Thymus (tissue), 11 donors: ENCODE results near the gene ATP4B. TPM values are rescaled to one million over a fixed set of nuclear protein-coding genes. Genes with fewer than 3 reads are reported as not detected.
A peak's percentile ranks its signal among the peaks of the same experiment; 100 is the strongest.

ENCODE experiments used
- DNase-seq, 9 donors: peaks; one replicate each; pipeline ENCODE4 v3.0.0-alpha.2; 2013; ENCODE audit warnings: low spot score in 9 of 9, low read depth in 6 of 9, missing footprints in 1 of 9
- H3K27ac ChIP-seq, 2 donors: one replicate each; pipeline ENCODE4 v1.5.1; 2013; ENCODE audit warnings: control low read depth in 1 of 2, low read depth in 1 of 2, low read length in 1 of 2, mild to moderate bottlenecking in 1 of 2, moderate library complexity in 1 of 2
- H3K27me3 ChIP-seq, 2 donors: one replicate each; pipeline ENCODE4 v1.5.1; 2013; ENCODE audit warnings: low read length in 1 of 2; ENCODE audit not compliant: control insufficient read depth in 2 of 2, insufficient read depth in 1 of 2
- H3K36me3 ChIP-seq, 2 donors: one replicate each; pipeline ENCODE4 v1.5.1; 2013; ENCODE audit warnings: low read length in 1 of 2, mild to moderate bottlenecking in 1 of 2, moderate library complexity in 1 of 2; ENCODE audit not compliant: control insufficient read depth in 2 of 2, insufficient read depth in 2 of 2
- H3K4me1 ChIP-seq, 2 donors: one replicate each; pipeline ENCODE4 v1.5.1; 2013; ENCODE audit warnings: low read length in 2 of 2; ENCODE audit not compliant: control insufficient read depth in 2 of 2, insufficient read depth in 2 of 2
- H3K4me3 ChIP-seq, 2 donors: one replicate each; pipeline ENCODE4 v1.5.1; 2013; ENCODE audit warnings: low read length in 2 of 2, control low read depth in 1 of 2, mild to moderate bottlenecking in 1 of 2
- H3K9me3 ChIP-seq, 2 donors: one replicate each; pipeline ENCODE4 v1.5.1; 2013; ENCODE audit warnings: low read length in 1 of 2, mild to moderate bottlenecking in 1 of 2; ENCODE audit not compliant: control insufficient read depth in 2 of 2, insufficient read depth in 1 of 2
- WGBS: extraction: QIAGEN DNeasy Blood & Tissue Kit; methylation state at CpG from one replicate; pipeline ENCODE4 v1.1.7; 2013; 5-methylcytosine and 5-hydroxymethylcytosine counted together
- polyA plus RNA-seq: library from polyadenylated mRNA; stranded (reverse); fragments of 200-250 nt; gene quantifications from one replicate; pipeline ENCODE4 v1.2.3, GENCODE V29; 2013
- total RNA-seq: library from RNA; stranded (reverse); fragments of 120-200 nt; gene quantifications from one replicate; pipeline ENCODE4 v1.2.4, GENCODE V29; 2013
- donor health status: healthy.

Gene ATP4B
- total and polyA plus RNA-seq, 2 donors: 0.34 to 0.38 TPM

DNA sequence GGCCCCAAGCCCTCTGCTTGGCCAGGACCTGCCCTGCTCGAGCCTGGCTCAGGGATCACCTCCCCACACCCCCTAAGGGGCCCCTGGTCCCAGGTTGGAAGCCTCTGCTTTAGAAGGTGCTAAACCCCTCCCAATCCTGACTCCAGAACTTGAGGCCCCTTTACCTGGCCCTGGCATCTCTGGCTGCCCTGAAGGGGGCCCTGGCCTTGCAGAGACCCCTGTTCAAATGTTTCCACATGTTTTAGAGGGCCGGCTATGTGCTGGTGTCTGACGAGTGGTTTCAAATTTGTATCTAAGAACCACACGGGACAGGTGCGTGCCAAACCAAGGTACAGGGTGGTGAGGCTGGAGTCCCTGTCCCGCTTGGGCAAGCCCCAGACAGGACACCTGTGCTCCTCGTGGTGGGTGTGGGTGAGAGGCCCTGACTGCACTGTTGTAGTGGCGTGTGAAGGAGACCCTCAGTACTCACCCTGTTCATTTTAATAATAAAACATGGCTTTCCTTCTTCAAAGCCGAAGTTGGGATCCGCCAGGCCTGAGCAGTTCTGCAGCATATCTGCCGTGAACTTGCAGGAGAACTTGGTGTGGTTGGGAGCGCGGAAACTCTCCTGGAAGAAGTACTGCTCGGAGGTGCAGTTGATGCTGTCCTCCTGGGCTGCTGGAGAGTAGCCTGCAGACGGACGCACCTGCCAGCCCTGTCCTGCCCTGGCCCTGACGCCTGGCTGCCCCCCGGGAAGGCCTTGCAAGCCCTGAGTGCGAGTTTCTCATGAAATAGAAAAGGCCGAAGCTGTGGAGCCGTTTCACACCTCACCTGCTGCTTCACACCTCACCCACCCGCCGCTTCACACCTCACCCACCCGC, 5.4 kb downstream of the ATP4B start:
- Histone ChIP-seq H3K36me3 (no peaks in the 10 kb centered on the region), H3K27ac (no peak overlapping the region), H3K27me3 (no peaks in the 10 kb centered on the region), H3K4me1 (peaks cover 0 to 4% of the 10 kb centered on the region in 2 donors), H3K9me3 (no peaks in the 10 kb centered on the region), H3K4me3 (no peak overlapping the region)
- WGBS: 96% methylated on average over 24 of the region's 24 CpGs
- no peak for DNase-seq

DNA sequence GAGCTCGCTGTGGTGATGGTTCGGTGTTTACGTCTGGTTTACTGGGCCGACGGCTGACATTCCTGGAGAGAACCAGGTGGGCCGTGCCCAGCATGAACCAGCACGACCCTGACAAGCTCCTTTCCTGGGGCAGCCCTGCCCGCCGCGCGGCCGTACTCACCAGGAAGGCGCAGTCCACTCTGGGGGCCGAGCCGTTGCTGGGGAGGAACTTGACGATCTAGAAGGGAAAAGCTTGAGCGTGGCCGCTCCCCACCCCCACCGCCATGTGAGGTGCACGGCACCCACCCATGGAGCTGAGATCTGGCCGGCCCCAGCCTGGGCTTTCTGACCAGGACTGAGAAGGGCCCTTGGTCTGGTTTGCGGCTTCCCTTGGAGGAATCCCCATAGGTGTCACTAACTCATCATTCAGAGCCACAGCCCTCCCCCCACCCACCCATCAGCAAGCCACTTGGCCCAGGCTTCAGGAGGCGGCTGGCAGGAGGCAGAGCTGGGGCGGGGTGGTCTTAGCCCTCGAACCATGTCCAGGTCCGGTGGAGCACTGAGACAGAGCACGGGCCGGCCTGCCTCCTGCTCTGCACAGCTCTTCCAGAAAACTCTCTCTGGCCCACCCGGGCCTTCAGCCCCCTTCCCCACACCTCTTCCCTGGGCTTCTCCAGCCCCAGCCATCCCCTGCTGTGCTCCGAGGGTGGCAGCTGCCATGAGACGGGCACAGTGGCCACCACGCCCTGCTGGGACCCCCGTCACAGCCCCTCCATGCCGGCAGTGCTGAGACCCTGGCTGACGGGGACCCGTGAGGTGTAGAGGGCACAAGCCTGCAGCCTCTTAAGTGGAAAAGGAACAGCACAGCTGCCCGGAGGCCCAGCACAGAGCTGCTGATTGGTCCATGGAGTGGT, 6.2 kb downstream of the ATP4B start:
- H3K27me3 ChIP-seq: no peaks in the 10 kb centered on the region
- no peaks in the 10 kb centered on the region for H3K36me3 ChIP-seq
- no peaks in the 10 kb centered on the region for H3K9me3 ChIP-seq
- H3K4me3 ChIP-seq: no peak overlapping the region
- DNase-seq: no peak
- H3K27ac ChIP-seq: no peak overlapping the region
- whole genome bisulfite sequencing: 98% methylated on average over 37 of the region's 37 CpGs
- H3K4me1 ChIP-seq: peaks cover 0 to 10% of the 10 kb centered on the region in 2 donors

DNA sequence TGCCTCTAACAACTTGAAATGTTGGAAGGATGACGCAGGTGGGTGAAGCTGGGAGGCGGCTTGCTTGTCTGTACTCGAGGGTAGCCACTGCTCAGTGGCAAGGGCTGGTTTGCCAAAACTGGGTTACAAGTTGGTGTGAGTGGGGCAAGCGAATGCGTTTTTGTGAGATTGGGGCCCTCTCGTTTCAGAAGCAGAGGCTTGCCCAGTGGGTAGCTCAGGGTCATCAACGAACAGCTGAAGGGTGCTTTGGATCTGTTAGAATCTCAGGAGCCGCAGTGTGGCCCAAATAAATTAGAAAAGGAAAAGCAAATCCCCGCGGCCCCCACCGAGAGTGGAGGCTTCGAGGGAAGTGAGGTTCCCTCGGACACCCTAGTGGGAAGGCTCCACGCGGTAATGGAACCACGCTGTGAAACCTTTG, 7.3 kb downstream of the ATP4B start:
- H3K27ac ChIP-seq: no peak overlapping the region
- WGBS: 97% methylated on average over 16 of the region's 16 CpGs

DNA sequence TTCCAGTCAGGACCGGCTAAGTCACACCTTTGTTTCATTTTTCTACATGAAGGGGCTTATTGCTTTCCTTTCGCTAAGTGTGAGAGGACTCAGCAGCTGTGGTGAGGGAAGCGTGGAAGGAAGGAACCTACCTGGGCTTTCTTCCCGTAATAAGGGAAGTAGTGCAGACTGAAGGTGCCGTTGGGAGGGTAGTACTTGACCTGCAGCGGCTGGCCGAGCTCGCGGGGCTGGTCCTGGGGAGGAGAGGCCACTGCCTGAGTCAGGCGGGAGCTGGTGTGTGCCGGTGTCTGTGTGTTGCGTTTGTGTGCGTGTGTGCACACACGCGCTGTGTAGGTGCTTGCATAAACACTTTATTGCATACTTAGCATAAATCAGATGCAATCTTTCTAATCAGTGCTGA, 7.7 kb downstream of the ATP4B start:
- DNase-seq: no peak
- Histone ChIP-seq H3K27me3 (no peaks in the 10 kb centered on the region), H3K4me1 (peaks cover 0 to 18% of the 10 kb centered on the region in 2 donors), H3K4me3 (no peak overlapping the region), H3K36me3 (no peaks in the 10 kb centered on the region), H3K27ac (no peak overlapping the region), H3K9me3 (no peaks in the 10 kb centered on the region)
- 92% methylated on average over 15 of the region's 15 CpGs for WGBS

More for the DNA sequence above, 7.3 kb downstream of the ATP4B start:
- no peaks in the 10 kb centered on the region for H3K9me3 ChIP-seq
- no peaks in the 10 kb centered on the region for H3K36me3 ChIP-seq
- no peak for DNase-seq
- peaks cover 0 to 18% of the 10 kb centered on the region in 2 donors for H3K4me1 ChIP-seq
- no peaks in the 10 kb centered on the region for H3K27me3 ChIP-seq
- H3K4me3 ChIP-seq: no peak overlapping the region

DNA sequence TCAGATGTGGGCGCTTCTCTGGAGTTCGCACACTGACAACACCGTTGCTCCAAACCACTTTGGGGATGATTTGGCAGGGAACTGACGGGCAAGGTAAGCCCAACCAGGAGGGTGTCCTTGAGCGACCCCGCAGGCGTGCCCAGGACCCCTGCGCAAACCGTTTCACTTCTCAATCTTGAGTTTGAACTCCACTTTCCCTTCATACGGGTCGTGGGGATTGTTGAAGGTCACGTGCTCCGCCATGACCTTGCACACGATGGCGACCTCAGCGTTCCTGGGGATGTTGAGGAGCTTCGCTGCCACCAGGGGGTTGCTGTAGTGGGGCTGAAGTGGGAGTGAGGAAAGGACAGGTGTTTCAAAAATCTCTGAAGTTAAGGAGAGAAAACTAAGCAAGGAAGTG, 8.8 kb downstream of the ATP4B start:
- no peaks in the 10 kb centered on the region for H3K27me3 ChIP-seq
- no peak overlapping the region for H3K4me3 ChIP-seq
- 94% methylated on average over 17 of the region's 17 CpGs for WGBS
- peaks cover 0 to 18% of the 10 kb centered on the region in 2 donors for H3K4me1 ChIP-seq
- no peaks in the 10 kb centered on the region for H3K9me3 ChIP-seq
- no peaks in the 10 kb centered on the region for H3K36me3 ChIP-seq
- no peak for DNase-seq
- no peak overlapping the region for H3K27ac ChIP-seq

DNA sequence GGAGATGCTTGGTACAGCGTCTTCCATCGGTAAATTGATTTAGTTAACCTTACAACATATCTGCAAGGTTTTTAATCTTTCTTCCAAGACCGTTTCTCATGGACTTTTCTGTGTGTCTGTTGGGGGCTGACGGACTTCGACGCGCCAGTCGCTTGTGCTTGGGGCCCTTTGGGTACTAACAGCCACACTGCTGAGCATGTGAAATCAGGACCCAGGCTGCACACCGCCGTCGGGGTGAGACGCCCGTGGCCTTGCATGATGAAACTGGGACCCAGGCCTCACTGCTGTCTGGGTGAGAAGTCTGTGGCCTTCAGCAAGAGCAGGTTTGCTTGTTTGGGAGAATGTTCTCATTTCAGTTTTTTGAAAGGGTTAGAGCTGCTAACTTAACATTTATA, 9.8 kb downstream of the ATP4B start:
- no peaks in the 10 kb centered on the region for H3K27me3 ChIP-seq
- no peak overlapping the region for H3K4me3 ChIP-seq
- WGBS: 96% methylated on average over 13 of the region's 13 CpGs
- no peak overlapping the region for H3K27ac ChIP-seq
- no peak for DNase-seq
- no peaks in the 10 kb centered on the region for H3K9me3 ChIP-seq
- H3K4me1 ChIP-seq: peaks cover 0 to 14% of the 10 kb centered on the region in 2 donors
- H3K36me3 ChIP-seq: no peaks in the 10 kb centered on the region

DNA sequence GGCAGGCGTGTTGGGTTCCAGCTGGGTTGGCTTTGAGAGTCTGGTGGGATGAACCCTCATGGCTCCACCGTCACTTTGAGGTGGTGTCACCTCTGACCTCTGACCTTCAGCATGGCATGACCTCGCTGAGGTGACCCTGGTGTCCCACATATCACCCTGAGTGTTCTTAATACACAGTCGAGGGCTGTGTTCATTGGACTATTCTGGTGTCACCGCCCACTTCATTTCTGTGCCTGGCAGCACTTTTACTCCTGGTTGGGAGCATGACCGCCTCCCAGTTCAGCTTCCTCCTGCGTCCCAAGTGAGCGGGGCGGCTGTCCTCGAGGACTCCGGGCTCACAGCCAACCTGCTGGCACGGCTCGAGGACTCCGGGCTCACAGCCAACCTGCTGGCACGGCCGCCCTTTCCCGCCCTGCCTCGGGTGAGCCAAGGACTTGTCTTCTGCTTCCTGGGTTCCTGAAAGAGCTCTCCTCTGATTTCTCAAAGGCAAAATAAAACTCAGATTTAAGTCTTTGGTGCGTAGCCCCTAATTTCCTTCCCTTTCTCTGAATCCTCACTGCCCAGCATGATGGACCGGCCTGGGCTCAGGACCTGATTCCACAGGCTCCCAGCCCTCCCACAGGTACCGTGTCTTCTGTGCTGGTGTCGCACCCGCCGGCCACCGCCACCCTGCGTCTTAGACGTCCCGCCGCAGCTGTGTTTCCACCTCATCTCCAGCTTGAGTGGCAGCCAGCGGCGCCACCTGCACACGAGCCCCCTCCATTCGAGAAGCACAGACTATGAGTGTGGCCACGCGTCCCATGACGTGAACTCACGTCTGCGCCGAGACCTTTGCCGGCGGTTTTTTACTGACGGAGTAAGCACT, 10.4 kb downstream of the ATP4B start:
- H3K27ac ChIP-seq: peak overlapping the region in 1 of 2 donors; percentile 31
- no peak overlapping the region for H3K4me3 ChIP-seq
- no peaks in the 10 kb centered on the region for H3K36me3 ChIP-seq
- WGBS: 83% methylated on average over 42 of the region's 42 CpGs
- no peaks in the 10 kb centered on the region for H3K27me3 ChIP-seq
- no peak for DNase-seq
- no peaks in the 10 kb centered on the region for H3K9me3 ChIP-seq
- H3K4me1 ChIP-seq: peaks cover 0 to 14% of the 10 kb centered on the region in 2 donors

- Histone ChIP-seq H3K27me3 (no peaks in the 10 kb centered on the region), H3K4me3 (no peak overlapping the region), H3K4me1 (peaks cover 0 to 14% of the 10 kb centered on the region in 2 donors), H3K27ac (peak overlapping the region; percentile 31 to 56), H3K36me3 (peaks cover under 1 to 5% of the 10 kb centered on the region in 2 donors), H3K9me3 (no peaks in the 10 kb centered on the region)
- WGBS: 60% methylated on average over 10 of the region's 10 CpGs
- peak in 1 of 9 donors; percentile 54 for DNase-seq
Observed at GRCh38 chr13:113646921-113647340, 11.1 kb downstream of the ATP4B start.
